NB4 (cell line): ENCODE results near the gene PPP1R12B.
"Not testable (repeated sequence)": the region's sequence is repeated elsewhere in the genome, so short reads cannot be mapped to it uniquely, and the experiment has no call there.

Source experiments
- CTCF ChIP-seq: IDR thresholded peaks from one replicate; pipeline ENCODE4 v1.5.1; 2012; ENCODE audit warnings: low read depth, low read length
- MAX ChIP-seq: IDR thresholded peaks from 2 replicates; pipeline ENCODE4 v1.6.1; 2011; ENCODE audit warnings: low read depth, low read length
- POLR2A ChIP-seq: IDR thresholded peaks from 2 replicates; pipeline ENCODE4 v1.6.1; 2011; ENCODE audit warnings: mild to moderate bottlenecking; ENCODE audit not compliant: insufficient read length; ENCODE audit errors: extremely low read depth

GRCh38 chr1:202380535-202380934 lies 32.0 kb downstream of the PPP1R12B start:
- TF ChIP-seq POLR2A, CTCF, MAX: not testable (repeated sequence)
